GM12878 (cell line): Measurements from ENCODE around the gene ATF6. TPM values are rescaled to one million over a fixed set of nuclear protein-coding genes. Genes with fewer than 3 reads are reported as not detected.

Experiments used
- ATAC-seq: fragments of 200-7000 bp; cut with Tn5 transposase; 3 replicates; pipeline ENCODE4 v1.9.1; 2020; ENCODE audit warnings: mild to moderate bottlenecking, moderate library complexity
- BruUV-seq: library from RNA; stranded (reverse); fragments of 400-500 nt; replicated peaks from 2 replicates; lab custom pipeline; 2021; lab: Mats Ljungman, UMichigan
- CTCF ChIA-PET: fragments of 300-600 bp; sonication (Branson Sonifier 250); formaldehyde crosslinking; extraction: SDS; loops from one replicate; lab custom pipeline; 2021; ENCODE audit warnings: inconsistent platforms; lab: Yijun Ruan, JAX
- POLR2A ChIA-PET: fragments of 350-600 bp; formaldehyde crosslinking; extraction: SDS; loops from one replicate; lab custom pipeline; 2021; ENCODE audit warnings: inconsistent platforms; lab: Charles Lee
- RAD21 ChIA-PET: fragments of 300-600 bp; sonication (Branson Sonifier 250); formaldehyde crosslinking; loops from one replicate; lab custom pipeline; 2023; ENCODE audit warnings: antibody characterized with exemption; ENCODE audit not compliant: unreplicated experiment; lab: Charles Lee
- SMC1A ChIA-PET: fragments of 300-600 bp; sonication (Branson Sonifier 250); formaldehyde crosslinking; loops from one replicate; lab custom pipeline; 2023; ENCODE audit not compliant: unreplicated experiment, uncharacterized antibody; lab: Charles Lee
- DNase-seq: peaks from one replicate; pipeline ENCODE4 v3.0.0-alpha.2; 2011; ENCODE audit warnings: low read depth, low spot score
- FAIRE-seq: peaks from 3 replicates; lab custom pipeline; 2011; peaks lifted over from hg19 to GRCh38; lab: Jason Lieb, UNC
- H2AFZ ChIP-seq: 2 replicates; pipeline ENCODE4 v1.6.0; 2011; ENCODE audit warnings: low read depth, low read length, control low read depth; ENCODE audit not compliant: control insufficient read depth
- H3K27ac ChIP-seq: 2 replicates; pipeline ENCODE4 v1.5.1; 2011; ENCODE audit warnings: control low read depth; ENCODE audit not compliant: control insufficient read depth, insufficient read depth
- H3K27me3 ChIP-seq, 2 experiments: replicated peaks in 1 of 2; 2 replicates each; pipeline versions ENCODE4 v1.6.0 to v1.6.1; 2011; ENCODE audit warnings: low read length in 1 of 2; ENCODE audit not compliant: control insufficient read depth in 2 of 2, insufficient read depth in 2 of 2
- H3K36me3 ChIP-seq, 2 experiments: 2 replicates each; pipeline ENCODE4 v1.5.1; 2011; ENCODE audit warnings: low read length in 1 of 2; ENCODE audit not compliant: control insufficient read depth in 2 of 2, insufficient read depth in 2 of 2
- H3K4me1 ChIP-seq: 2 replicates; pipeline ENCODE4 v1.6.1; 2011; ENCODE audit warnings: mild to moderate bottlenecking, low read length, moderate library complexity, mixed read lengths; ENCODE audit not compliant: control insufficient read depth, insufficient read depth
- H3K4me2 ChIP-seq: 2 replicates; pipeline ENCODE4 v1.6.0; 2011; ENCODE audit warnings: control low read depth; ENCODE audit not compliant: control insufficient read depth, insufficient read depth
- H3K4me3 ChIP-seq: fragments of 200-600 bp; sonication (generic); 2 replicates; pipeline ENCODE4 v1.5.1; 2016
- H3K79me2 ChIP-seq: 2 replicates; pipeline ENCODE4 v1.6.0; 2011; ENCODE audit warnings: low read length; ENCODE audit not compliant: control insufficient read depth, insufficient read depth
- H3K9ac ChIP-seq: 2 replicates; pipeline ENCODE4 v1.8.0; 2011; ENCODE audit warnings: low read length, control low read depth, mixed read lengths; ENCODE audit not compliant: control insufficient read depth, insufficient read depth
- H3K9me3 ChIP-seq: replicated peaks from 3 replicates; pipeline ENCODE4 v1.5.1; 2011; ENCODE audit warnings: mild to moderate bottlenecking, low read length; ENCODE audit not compliant: control insufficient read depth, insufficient read depth
- H4K20me1 ChIP-seq: 2 replicates; pipeline ENCODE4 v1.6.0; 2011; ENCODE audit not compliant: control insufficient read depth, insufficient read depth
- BHLHE40 ChIP-seq, 2 experiments: fragments of 450-650 bp in 1 of 2; IDR thresholded peaks; 2 replicates each; pipeline ENCODE4 v1.6.1; 2011 to 2017; ENCODE audit warnings: low read depth in 2 of 2, borderline replicate concordance in 1 of 2, improper control_type of control experiment in 1 of 2, low read length in 1 of 2, mild to moderate bottlenecking in 1 of 2
- DPF2 ChIP-seq: fragments of 450-650 bp; IDR thresholded peaks from 2 replicates; pipeline ENCODE4 v1.6.1; 2017; ENCODE audit warnings: mild to moderate bottlenecking
- GABPA ChIP-seq: IDR thresholded peaks from 2 replicates; pipeline ENCODE4 v1.6.1; 2014; ENCODE audit warnings: antibody characterized with exemption, low read depth, mild to moderate bottlenecking, inconsistent platforms
- IRF4 ChIP-seq: IDR thresholded peaks from 2 replicates; pipeline ENCODE4 v1.6.1; 2011; ENCODE audit warnings: low read depth, low read length
- IRF5 ChIP-seq: fragments of 450-650 bp; IDR thresholded peaks from 2 replicates; pipeline ENCODE4 v1.6.1; 2017; ENCODE audit warnings: borderline replicate concordance
- KLF5 ChIP-seq: fragments of 450-650 bp; IDR thresholded peaks from 2 replicates; pipeline ENCODE4 v1.6.1; 2014; ENCODE audit warnings: mild to moderate bottlenecking; ENCODE audit not compliant: partially characterized antibody
- MEF2B ChIP-seq: fragments of 450-650 bp; IDR thresholded peaks from 2 replicates; pipeline ENCODE4 v1.6.1; 2018; ENCODE audit warnings: mild to moderate bottlenecking, moderate library complexity; ENCODE audit not compliant: partially characterized antibody, poor library complexity, severe bottlenecking
- MYC ChIP-seq: IDR thresholded peaks from 2 replicates; pipeline ENCODE4 v1.6.1; 2011; ENCODE audit warnings: mild to moderate bottlenecking, low read length, moderate library complexity, inconsistent platforms; ENCODE audit not compliant: insufficient read depth, insufficient replicate concordance, insufficient read length, severe bottlenecking
- STAT1 ChIP-seq: fragments of 450-650 bp; conservative IDR thresholded peaks from 2 replicates; pipeline ENCODE4 v1.6.1; 2014; ENCODE audit warnings: antibody characterized with exemption, mild to moderate bottlenecking
- SUZ12 ChIP-seq: fragments of 200-600 bp; sonication (generic); IDR thresholded peaks from one replicate; pipeline ENCODE4 v1.6.1; 2018; ENCODE audit warnings: antibody characterized with exemption, mild to moderate bottlenecking; ENCODE audit not compliant: unreplicated experiment
- TAF1 ChIP-seq: IDR thresholded peaks from 2 replicates; pipeline ENCODE4 v1.6.1; 2011; ENCODE audit warnings: mild to moderate bottlenecking, low read depth, low read length, borderline replicate concordance
- TBL1XR1 ChIP-seq: IDR thresholded peaks from 2 replicates; pipeline ENCODE4 v1.6.1; 2012; ENCODE audit warnings: low read depth, low read length, improper control_type of control experiment
- YBX1 ChIP-seq: fragments of 450-650 bp; IDR thresholded peaks from 2 replicates; pipeline ENCODE4 v1.6.1; 2016; ENCODE audit warnings: antibody characterized with exemption
- ZBED1 ChIP-seq: IDR thresholded peaks from 2 replicates; pipeline ENCODE4 v1.6.1; 2016; ENCODE audit warnings: borderline replicate concordance
- WGBS: methylation state at CpG from one replicate; pipeline ENCODE4 v1.1.6; 2016; ENCODE audit warnings: low lambda C conversion rate; ENCODE audit not compliant: insufficient replicate concordance, insufficient coverage; ENCODE audit errors: missing lambda C conversion rate; 5-methylcytosine and 5-hydroxymethylcytosine counted together
- in situ Hi-C: fragments of 300-500 bp; cut with MboI; formaldehyde crosslinking; loops from 9 replicates; pipeline ENCODE4 v1.14.3; 2018; ENCODE audit warnings: mixed read lengths
- intact Hi-C: fragments of 100-400 bp; cut with micrococcal nuclease; formaldehyde crosslinking; loops from one replicate; pipeline ENCODE4 v1.14.2; 2022; ENCODE audit not compliant: unreplicated experiment
- polyA plus RNA-seq, 11 experiments: library from polyadenylated mRNA; depleted of rRNA in 4 of 11; unstranded in 6 of 11; stranded (reverse) in 5 of 11; fragments of >200 nt; fragmentation: Nextera tagmentation in 4 of 11; fragmentation: Illumina TruSeq in 1 of 11; extraction: Ambion mirVana in 4 of 11; extraction: Trizol in 1 of 11; gene quantifications; 1 replicate in 1 of 11; 2 replicates in 10 of 11; pipeline versions ENCODE4 v1.2.1 to v1.2.3, GENCODE V29; 2011 to 2016; ENCODE audit warnings: inconsistent platforms in 2 of 11, missing spikeins in 2 of 11, low read depth in 1 of 11
- total RNA-seq, 4 experiments: library from RNA; depleted of rRNA in 3 of 4; stranded (reverse); fragments of >200 nt in 3 of 4; fragmentation: Illumina TruSeq in 1 of 4; extraction: Trizol in 1 of 4; gene quantifications; 2 replicates each; pipeline versions ENCODE4 v1.2.1 to v1.2.3, GENCODE V29; 2013 to 2021
- TF ChIP-seq, protein P1 (sequence below): fragments of 450-650 bp; IDR thresholded peaks from 2 replicates; pipeline ENCODE4 v1.6.1; 2017; ENCODE audit warnings: low read depth, mild to moderate bottlenecking, moderate library complexity
- TF ChIP-seq, protein P2 (sequence below): fragments of 150-350 bp; IDR thresholded peaks from 2 replicates; pipeline ENCODE4 v1.6.1; 2014; ENCODE audit warnings: mild to moderate bottlenecking, low read depth, low read length

Gene ATF6
- total and polyA plus RNA-seq, 10 of the 15 experiments (the other 5 are each of a cell fraction or from before 2014, with no cell fraction given) = 7.8 to 24.3 (median 14.7) TPM

GRCh38 chr1:161989108-161989507 is 223.0 kb downstream of the ATF6 start:
- FAIRE-seq = no peak
- SMC1A ChIA-PET = no interaction called here

GRCh38 chr1:161989786-161990185 is 223.7 kb downstream of the ATF6 start:
- ChIA-PET POLR2A (no interaction called here), SMC1A (no interaction called here), CTCF (no interaction called here), RAD21 (no interaction called here)
- intact Hi-C loops (no loop called here), in situ Hi-C loops (no loop called here)
- H2AFZ ChIP-seq = no peak overlapping the region
- no peaks in the 10 kb centered on the region; the same call in 2 of the 3 replicates for H3K9me3 ChIP-seq
- H3K4me1 ChIP-seq = no peaks in the 10 kb centered on the region
- no peak overlapping the region for H3K4me2 ChIP-seq
- WGBS = 25% methylated on average over 5 of the region's 5 CpGs
- peaks cover 0 to 1% of the 10 kb centered on the region in 2 experiments; a peak in 2 of 4 replicates for H3K27me3 ChIP-seq
- H3K9ac ChIP-seq = no peak overlapping the region
- no peaks in the 10 kb centered on the region for H4K20me1 ChIP-seq
- no peak overlapping the region for H3K4me3 ChIP-seq
- DNase-seq (no peak), FAIRE-seq (no peak), ATAC-seq (no peak)
- no TSS peak for BruUV-seq
- H3K36me3 ChIP-seq = no peaks in the 10 kb centered on the region
- H3K79me2 ChIP-seq = no peaks in the 10 kb centered on the region
- no peak for TF ChIP-seq IRF5
- no peak for TF ChIP-seq DPF2
- TF ChIP-seq, protein P1, sequence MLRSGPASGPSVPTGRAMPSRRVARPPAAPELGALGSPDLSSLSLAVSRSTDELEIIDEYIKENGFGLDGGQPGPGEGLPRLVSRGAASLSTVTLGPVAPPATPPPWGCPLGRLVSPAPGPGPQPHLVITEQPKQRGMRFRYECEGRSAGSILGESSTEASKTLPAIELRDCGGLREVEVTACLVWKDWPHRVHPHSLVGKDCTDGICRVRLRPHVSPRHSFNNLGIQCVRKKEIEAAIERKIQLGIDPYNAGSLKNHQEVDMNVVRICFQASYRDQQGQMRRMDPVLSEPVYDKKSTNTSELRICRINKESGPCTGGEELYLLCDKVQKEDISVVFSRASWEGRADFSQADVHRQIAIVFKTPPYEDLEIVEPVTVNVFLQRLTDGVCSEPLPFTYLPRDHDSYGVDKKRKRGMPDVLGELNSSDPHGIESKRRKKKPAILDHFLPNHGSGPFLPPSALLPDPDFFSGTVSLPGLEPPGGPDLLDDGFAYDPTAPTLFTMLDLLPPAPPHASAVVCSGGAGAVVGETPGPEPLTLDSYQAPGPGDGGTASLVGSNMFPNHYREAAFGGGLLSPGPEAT = no peak
- no peak overlapping the region for H3K27ac ChIP-seq

More at GRCh38 chr1:161989108-161989507, 223.0 kb downstream of the ATF6 start:
- ChIA-PET CTCF (no interaction called here), RAD21 (no interaction called here), POLR2A (no interaction called here)
- Histone ChIP-seq H3K27ac (no peak overlapping the region), H3K9ac (no peak overlapping the region), H3K4me2 (no peak overlapping the region), H3K36me3 (no peaks in the 10 kb centered on the region), H3K4me3 (no peak overlapping the region), H3K27me3 (peaks cover 0 to 1% of the 10 kb centered on the region in 2 experiments; a peak in 2 of 4 replicates), H3K4me1 (no peaks in the 10 kb centered on the region), H4K20me1 (no peaks in the 10 kb centered on the region), H3K9me3 (no peaks in the 10 kb centered on the region; the same call in 2 of the 3 replicates), H2AFZ (no peak overlapping the region), H3K79me2 (no peaks in the 10 kb centered on the region)
- in situ Hi-C loops (no loop called here), intact Hi-C loops (no loop called here)
- DNase-seq = no peak
- BruUV-seq = no TSS peak
- no peak for ATAC-seq
- TF ChIP-seq MEF2B (no peak), TAF1 (no peak), TBL1XR1 (no peak), MYC (no peak), STAT1 (no peak), YBX1 (no peak), KLF5 (no peak), ZBED1 (no peak), IRF4 (no peak), SUZ12 (no peak), BHLHE40 (IDR thresholded peaks at IDR 0.05; ENCODE audit: borderline replicate concordance in 1 of 2, low read depth in 2 of 2, low read length in 1 of 2) (no peak), GABPA (no peak)
- TF ChIP-seq, protein P2, sequence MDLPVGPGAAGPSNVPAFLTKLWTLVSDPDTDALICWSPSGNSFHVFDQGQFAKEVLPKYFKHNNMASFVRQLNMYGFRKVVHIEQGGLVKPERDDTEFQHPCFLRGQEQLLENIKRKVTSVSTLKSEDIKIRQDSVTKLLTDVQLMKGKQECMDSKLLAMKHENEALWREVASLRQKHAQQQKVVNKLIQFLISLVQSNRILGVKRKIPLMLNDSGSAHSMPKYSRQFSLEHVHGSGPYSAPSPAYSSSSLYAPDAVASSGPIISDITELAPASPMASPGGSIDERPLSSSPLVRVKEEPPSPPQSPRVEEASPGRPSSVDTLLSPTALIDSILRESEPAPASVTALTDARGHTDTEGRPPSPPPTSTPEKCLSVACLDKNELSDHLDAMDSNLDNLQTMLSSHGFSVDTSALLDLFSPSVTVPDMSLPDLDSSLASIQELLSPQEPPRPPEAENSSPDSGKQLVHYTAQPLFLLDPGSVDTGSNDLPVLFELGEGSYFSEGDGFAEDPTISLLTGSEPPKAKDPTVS = no peak
